Measurements from ENCODE around the gene TUBB2A. TPM values are rescaled to one million over a fixed set of nuclear protein-coding genes. Genes with fewer than 3 reads are reported as not detected.

Gene TUBB2A
- total and polyA plus RNA-seq, 2 of the 13 experiments (the other 11 are each of a cell fraction or from before 2014, with no cell fraction given): 35.3 to 106 TPM

GRCh38 chr6:3162565-3163247 is 5.4 kb upstream of the TUBB2A start (continued):
- peak; percentile 76; the same call in 1 of the 2 replicates for TF ChIP-seq ZNF609 (CRISPR knock-in tag; IDR thresholded peaks at IDR 0.05; ENCODE audit: borderline replicate concordance)
- peak; percentile 62; the same call in 1 of the 2 replicates for TF ChIP-seq CAMTA2 (CRISPR knock-in tag; IDR thresholded peaks at IDR 0.05; ENCODE audit: borderline replicate concordance)
- TF ChIP-seq IRF1 (CRISPR knock-in tag; IDR thresholded peaks at IDR 0.05; ENCODE audit: low read depth): 0 out of 2 replicates have a peak, but pooled peaks have one; percentile 67
- peak; percentile 58; the same call in 1 of the 2 replicates for TF ChIP-seq ZNF512B (CRISPR knock-in tag; IDR thresholded peaks at IDR 0.05; ENCODE audit: borderline replicate concordance)
- TF ChIP-seq ZNF333 (CRISPR knock-in tag; IDR thresholded peaks at IDR 0.05; ENCODE audit: borderline replicate concordance): 0 out of 2 replicates have a peak, but pooled peaks have one; percentile 75
- no peak for TF ChIP-seq TEAD2 (CRISPR knock-in tag; IDR thresholded peaks at IDR 0.05)
- TF ChIP-seq MAF1 (CRISPR knock-in tag; IDR thresholded peaks at IDR 0.05; ENCODE audit: borderline replicate concordance): 0 out of 2 replicates have a peak, but pooled peaks have one; percentile 44
- TF ChIP-seq STAT5B (CRISPR knock-in tag; IDR thresholded peaks at IDR 0.05): peak; percentile 61
- TF ChIP-seq PTBP1 (IDR thresholded peaks at IDR 0.05; ENCODE audit: low read depth, low read length, poor library complexity, severe bottlenecking): peak; percentile 73
- no peak for TF ChIP-seq ZNF282 (IDR thresholded peaks at IDR 0.05; ENCODE audit: partially characterized antibody)
- TF ChIP-seq ZBTB37 (CRISPR knock-in tag; IDR thresholded peaks at IDR 0.05): 0 out of 2 replicates have a peak, but pooled peaks have one; percentile 41
- no peak; the same call in 1 of the 2 replicates for TF ChIP-seq BORCS8-MEF2B (CRISPR knock-in tag; IDR thresholded peaks at IDR 0.05)
- peak; percentile 64; the same call in 1 of the 2 replicates for TF ChIP-seq ZNF83 (CRISPR knock-in tag; IDR thresholded peaks at IDR 0.05; ENCODE audit: borderline replicate concordance)
- peak; percentile 22; the same call in 1 of the 2 replicates for TF ChIP-seq ZXDC (CRISPR knock-in tag; IDR thresholded peaks at IDR 0.05)

All from HepG2 (cell line).